Endothelial cell of umbilical vein (primary cell): ENCODE data around the gene CCT8. TPM values are rescaled to one million over a fixed set of nuclear protein-coding genes. Genes with fewer than 3 reads are reported as not detected.

Source experiments
- BruUV-seq: library from RNA; stranded (reverse); fragments of 400-500 nt; replicated peaks from 2 replicates; lab custom pipeline; 2021; lab: Mats Ljungman, UMichigan
- CTCF ChIA-PET: fragments of 300-600, 350-600 bp; sonication (Branson Sonifier 250); formaldehyde crosslinking; loops from one replicate; lab custom pipeline; 2021; ENCODE audit warnings: antibody characterized with exemption, inconsistent platforms; lab: Charles Lee
- POLR2A ChIA-PET: fragments of 300-600, 350-600 bp; sonication (Branson Sonifier 250); formaldehyde crosslinking; loops from one replicate; lab custom pipeline; 2021; ENCODE audit warnings: antibody characterized with exemption, inconsistent platforms; lab: Charles Lee
- DNase-seq: peaks from one replicate; pipeline ENCODE4 v3.0.0-alpha.2; 2011; ENCODE audit warnings: low read depth, low spot score
- FAIRE-seq: peaks from 2 replicates; lab custom pipeline; 2011; peaks lifted over from hg19 to GRCh38; lab: Jason Lieb, UNC
- H2AFZ ChIP-seq: 2 replicates; pipeline ENCODE4 v1.6.0; 2012; ENCODE audit warnings: low read depth, low read length, control low read depth, inconsistent platforms
- H3K27ac ChIP-seq: 2 replicates; pipeline ENCODE4 v1.5.1; 2011; ENCODE audit warnings: low read depth, mild to moderate bottlenecking, control low read depth, low read length, moderate library complexity; ENCODE audit not compliant: insufficient read depth
- H3K27me3 ChIP-seq, 2 experiments: 2 replicates each; pipeline versions ENCODE4 v1.6.0 to v1.6.1; 2011; ENCODE audit warnings: low read length in 2 of 2, mixed read lengths in 1 of 2; ENCODE audit not compliant: control insufficient read depth in 2 of 2, insufficient read depth in 2 of 2
- H3K36me3 ChIP-seq, 2 experiments: 2 replicates in 1 of 2; 3 replicates in 1 of 2; pipeline ENCODE4 v1.5.1; 2011; ENCODE audit warnings: low read length in 2 of 2, mild to moderate bottlenecking in 1 of 2, moderate library complexity in 1 of 2; ENCODE audit not compliant: control insufficient read depth in 2 of 2, insufficient read depth in 2 of 2; ENCODE audit errors: extremely low read depth in 1 of 2
- H3K4me1 ChIP-seq: 3 replicates; pipeline ENCODE4 v1.5.1; 2011; ENCODE audit warnings: mild to moderate bottlenecking, low read length; ENCODE audit not compliant: control insufficient read depth, insufficient read depth; ENCODE audit errors: extremely low read depth
- H3K4me2 ChIP-seq: 2 replicates; pipeline ENCODE4 v1.6.1; 2011; ENCODE audit warnings: low read length, control low read depth, mixed read lengths; ENCODE audit not compliant: insufficient read depth
- H3K4me3 ChIP-seq, 3 experiments: fragments of 200-600 bp in 1 of 3; sonication (generic), shearing (Covaris generic) in 1 of 3; replicated peaks in 1 of 3; 2 replicates each; pipeline ENCODE4 v1.5.1; 2011 to 2016; ENCODE audit warnings: control low read depth in 3 of 3, low read length in 3 of 3, mild to moderate bottlenecking in 2 of 3, inconsistent platforms in 1 of 3, low read depth in 1 of 3, moderate library complexity in 1 of 3; ENCODE audit not compliant: insufficient read depth in 1 of 3
- H3K79me2 ChIP-seq: 2 replicates; pipeline ENCODE4 v1.6.0; 2012; ENCODE audit warnings: low read length, inconsistent platforms; ENCODE audit not compliant: control insufficient read depth, insufficient read depth
- H3K9ac ChIP-seq: replicated peaks from 2 replicates; pipeline ENCODE3; 2011; ENCODE audit warnings: low read length, control low read depth; ENCODE audit not compliant: insufficient read depth; ENCODE audit errors: extremely low read depth
- H3K9me1 ChIP-seq: replicated peaks from 3 replicates; pipeline ENCODE4 v1.6.0; 2011; ENCODE audit warnings: mild to moderate bottlenecking, low read length; ENCODE audit not compliant: control insufficient read depth, insufficient read depth; ENCODE audit errors: extremely low read depth
- H3K9me3 ChIP-seq: replicated peaks from 2 replicates; pipeline ENCODE4 v1.5.1; 2012; ENCODE audit warnings: low read length, inconsistent platforms; ENCODE audit not compliant: control insufficient read depth, insufficient read depth
- H4K20me1 ChIP-seq: replicated peaks from 2 replicates; pipeline ENCODE3; 2011; ENCODE audit warnings: mild to moderate bottlenecking, low read length; ENCODE audit not compliant: control insufficient read depth, insufficient read depth; ENCODE audit errors: extremely low read depth
- CTCF ChIP-seq, 2 donors: IDR thresholded peaks; 1 replicate in 1 of 2; 2 replicates in 1 of 2; pipeline ENCODE4 v1.5.1; 2011; ENCODE audit warnings: low read length in 2 of 2, mild to moderate bottlenecking in 2 of 2, moderate library complexity in 2 of 2, control low read depth in 1 of 2, inconsistent platforms in 1 of 2, low read depth in 1 of 2; ENCODE audit not compliant: insufficient read depth in 1 of 2; ENCODE audit errors: extremely low read depth in 1 of 2
- EZH2 ChIP-seq: IDR thresholded peaks from 2 replicates; pipeline ENCODE4 v1.6.1; 2012; ENCODE audit warnings: borderline replicate concordance, low read depth, mild to moderate bottlenecking, moderate library complexity, low read length, inconsistent platforms; ENCODE audit not compliant: severe bottlenecking
- FOS ChIP-seq: IDR thresholded peaks from 2 replicates; pipeline ENCODE4 v1.6.1; 2011; ENCODE audit warnings: mild to moderate bottlenecking, low read length, moderate library complexity, borderline replicate concordance; ENCODE audit not compliant: insufficient read depth
- GATA2 ChIP-seq: IDR thresholded peaks from 2 replicates; pipeline ENCODE4 v1.7.0; 2011; ENCODE audit warnings: low read depth, mild to moderate bottlenecking, moderate library complexity, mixed read lengths, low read length; ENCODE audit not compliant: insufficient read length, insufficient read depth
- JUN ChIP-seq: IDR thresholded peaks from 2 replicates; pipeline ENCODE4 v1.6.1; 2011; ENCODE audit warnings: borderline replicate concordance, low read depth; ENCODE audit not compliant: insufficient read length, insufficient read depth
- MAX ChIP-seq: IDR thresholded peaks from 2 replicates; pipeline ENCODE4 v1.6.1; 2011; ENCODE audit not compliant: insufficient read depth, insufficient read length
- MYC ChIP-seq: IDR thresholded peaks from one replicate; pipeline ENCODE4 v1.6.1; 2011; ENCODE audit warnings: mild to moderate bottlenecking, low read depth, low read length
- POLR2A ChIP-seq: IDR thresholded peaks from 2 replicates; pipeline ENCODE4 v1.6.1; 2012; ENCODE audit warnings: low read depth, mild to moderate bottlenecking, control low read depth, low read length
- POLR2AphosphoS5 ChIP-seq: IDR thresholded peaks from 2 replicates; pipeline ENCODE4 v1.6.1; 2012; ENCODE audit warnings: low read depth, mild to moderate bottlenecking, control low read depth, low read length, moderate library complexity; ENCODE audit not compliant: insufficient read depth
- dilution Hi-C: fragments of 300-500 bp; cut with MboI; formaldehyde crosslinking; loops from one replicate; pipeline ENCODE4 v1.15.0; 2019; ENCODE audit warnings: low sequenced_read_pairs; ENCODE audit not compliant: extremely low pct_ligation_motif_present
- intact Hi-C: fragments of 100-400 bp; cut with micrococcal nuclease; formaldehyde crosslinking; loops from one replicate; pipeline ENCODE4 v1.10.0; 2022
- polyA plus RNA-seq, 4 experiments: library from polyadenylated mRNA; depleted of rRNA in 3 of 4; stranded (reverse) in 3 of 4; unstranded in 1 of 4; fragments of >200 nt; gene quantifications; 2 replicates each; pipeline versions ENCODE4 v1.2.1 to v1.2.3, GENCODE V29; 2011 to 2012; ENCODE audit warnings: missing spikeins in 1 of 4
- total RNA-seq: library from RNA; stranded (reverse); gene quantifications from 2 replicates; pipeline ENCODE4 v1.2.3, GENCODE V29; 2021

Gene CCT8
- total and polyA plus RNA-seq, 2 donors (not counting 3 experiments of a cell fraction or from before 2014, with no cell fraction given), result 102 to 212 TPM

DNA sequence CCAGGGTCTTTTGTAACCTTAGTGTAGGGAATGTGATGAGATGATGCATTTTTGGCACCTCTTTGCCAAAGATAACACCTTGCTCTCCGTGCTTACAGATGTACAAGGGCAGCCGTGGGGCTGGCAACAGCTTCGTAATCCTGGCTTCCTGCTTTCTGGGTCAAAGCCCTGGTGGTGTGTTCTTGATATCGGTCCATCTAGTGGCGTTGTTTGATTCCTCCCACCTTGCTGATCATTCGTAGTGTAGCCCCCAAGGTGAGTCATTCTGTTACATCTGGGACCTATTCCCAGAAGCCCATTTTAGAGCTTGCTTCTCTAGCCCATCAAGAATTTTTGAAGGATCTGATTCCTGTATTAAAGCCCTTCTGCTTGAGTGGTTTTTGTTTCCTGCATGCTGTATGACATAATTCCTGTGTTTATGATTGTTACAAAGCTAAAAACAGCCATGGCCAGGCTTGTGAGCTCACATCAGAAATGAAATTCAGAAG is 7.0 kb upstream of the CCT8 start:
- ChIA-PET CTCF (interaction anchor here (0.8 to 1.2 kb wide), 3 partner anchors 9 to 296 kb away, joined by 4 to 6 read pairs (median 4); no protein-coding TSS in a partner anchor), POLR2A (no interaction called here)
- no peak overlapping the region for H3K4me2 ChIP-seq
- no peak overlapping the region for H3K9ac ChIP-seq
- TF ChIP-seq MAX, result no peak
- no peak for TF ChIP-seq EZH2
- no peak for TF ChIP-seq GATA2
- TF ChIP-seq FOS, result no peak
- no peak for TF ChIP-seq MYC
- no peak for TF ChIP-seq CTCF (IDR thresholded peaks at IDR 0.05; ENCODE audit: extremely low read depth in 1 of 2, insufficient read depth in 1 of 2, low read depth in 1 of 2, low read length in 2 of 2)
- TF ChIP-seq JUN, result no peak
- TF ChIP-seq POLR2AphosphoS5, result no peak
- TF ChIP-seq POLR2A, result no peak
- H3K9me1 ChIP-seq, result no peaks in the 10 kb centered on the region
- no peaks in the 10 kb centered on the region for H3K27me3 ChIP-seq
- peaks cover 17% of the 10 kb centered on the region for H3K4me1 ChIP-seq
- FAIRE-seq, result peak; percentile 24
- H2AFZ ChIP-seq, result no peak overlapping the region
- H3K36me3 ChIP-seq, result no peaks in the 10 kb centered on the region
- no peaks in the 10 kb centered on the region for H3K79me2 ChIP-seq
- H3K27ac ChIP-seq, result no peak overlapping the region
- dilution Hi-C loops, result no loop called here
- H4K20me1 ChIP-seq, result no peaks in the 10 kb centered on the region
- no peak overlapping the region for H3K4me3 ChIP-seq
- H3K9me3 ChIP-seq, result no peaks in the 10 kb centered on the region
- intact Hi-C loops, result no loop called here
- DNase-seq, result peak; percentile 28
- no TSS peak for BruUV-seq
